Natural killer cell (primary cell): Measurements from ENCODE around the gene GPLD1. TPM values are rescaled to one million over a fixed set of nuclear protein-coding genes. Genes with fewer than 3 reads are reported as not detected.

Source experiments
- ATAC-seq, 3 donors: fragments of 150-1000 bp in 2 of 3; fragments of 200-7000 bp in 1 of 3; cut with Tn5 transposase; 1 replicate in 1 of 3; 2 replicates in 2 of 3; pipeline ENCODE4 v1.10.0; 2021; ENCODE audit warnings: mild to moderate bottlenecking in 2 of 3, moderate library complexity in 2 of 3
- DNase-seq, 2 donors: peaks; one replicate each; pipeline versions ENCODE4 v3.0.0 to v3.0.0-alpha.2; 2013 to 2021; ENCODE audit warnings: mixed read lengths in 1 of 2
- H3K27ac ChIP-seq: one replicate; pipeline ENCODE4 v1.5.1; 2013; ENCODE audit warnings: mild to moderate bottlenecking, low read length
- H3K27me3 ChIP-seq: one replicate; pipeline ENCODE4 v1.6.1; 2013; ENCODE audit warnings: low read length; ENCODE audit not compliant: control insufficient read depth, insufficient read depth
- H3K36me3 ChIP-seq: one replicate; pipeline ENCODE4 v1.6.1; 2013; ENCODE audit warnings: low read length; ENCODE audit not compliant: control insufficient read depth, insufficient read depth
- H3K4me1 ChIP-seq: one replicate; pipeline ENCODE4 v1.6.1; 2013; ENCODE audit warnings: low read length; ENCODE audit not compliant: control insufficient read depth, insufficient read depth
- H3K4me3 ChIP-seq: one replicate; pipeline ENCODE4 v1.5.1; 2013; ENCODE audit warnings: low read length
- H3K9me3 ChIP-seq: one replicate; pipeline ENCODE4 v1.6.1; 2013; ENCODE audit warnings: low read length; ENCODE audit not compliant: control insufficient read depth, insufficient read depth
- H3K27ac Mint-ChIP-seq, 2 donors: one replicate each; pipeline ENCODE4 v1.8.0; 2022; ENCODE audit warnings: mild to moderate bottlenecking in 2 of 2, mixed read lengths in 2 of 2, moderate library complexity in 1 of 2
- H3K27me3 Mint-ChIP-seq, 2 donors: one replicate each; pipeline ENCODE4 v1.8.0; 2022; ENCODE audit warnings: low read depth in 2 of 2, mixed read lengths in 2 of 2
- H3K36me3 Mint-ChIP-seq: one replicate; pipeline ENCODE4 v1.8.0; 2022; ENCODE audit warnings: mixed read lengths
- H3K4me1 Mint-ChIP-seq, 2 donors: one replicate each; pipeline ENCODE4 v1.8.0; 2022; ENCODE audit warnings: mixed read lengths in 2 of 2
- H3K4me3 Mint-ChIP-seq: one replicate; pipeline ENCODE4 v1.8.0; 2022; ENCODE audit warnings: mild to moderate bottlenecking, moderate library complexity, mixed read lengths
- H3K9me3 Mint-ChIP-seq, 2 donors: one replicate each; pipeline ENCODE4 v1.8.0; 2022; ENCODE audit warnings: mixed read lengths in 2 of 2
- CTCF ChIP-seq: fragments of 200-600 bp; IDR thresholded peaks from one replicate; pipeline ENCODE4 v1.8.0; 2022; ENCODE audit warnings: antibody characterized with exemption
- WGBS: methylation state at CpG from one replicate; pipeline ENCODE4 v1.1.7; 2013; ENCODE audit warnings: missing lambda C conversion rate; ENCODE audit not compliant: insufficient coverage; 5-methylcytosine and 5-hydroxymethylcytosine counted together
- intact Hi-C: fragments of 100-400 bp; cut with micrococcal nuclease; formaldehyde crosslinking; loops from one replicate; pipeline ENCODE4 v1.14.2; 2022
- total RNA-seq, 4 donors: library from RNA; stranded (reverse); fragments of 120-200 nt in 1 of 4; gene quantifications; one replicate each; pipeline versions ENCODE4 v1.2.3 to v1.2.4, GENCODE V29; 2013 to 2022

The GPLD1 gene
- total RNA-seq, 3 donors from 2014 or later (not counting 1 experiment from before 2014, with no cell fraction given) = 0.86 to 1.3 (median 0.88) TPM

DNA sequence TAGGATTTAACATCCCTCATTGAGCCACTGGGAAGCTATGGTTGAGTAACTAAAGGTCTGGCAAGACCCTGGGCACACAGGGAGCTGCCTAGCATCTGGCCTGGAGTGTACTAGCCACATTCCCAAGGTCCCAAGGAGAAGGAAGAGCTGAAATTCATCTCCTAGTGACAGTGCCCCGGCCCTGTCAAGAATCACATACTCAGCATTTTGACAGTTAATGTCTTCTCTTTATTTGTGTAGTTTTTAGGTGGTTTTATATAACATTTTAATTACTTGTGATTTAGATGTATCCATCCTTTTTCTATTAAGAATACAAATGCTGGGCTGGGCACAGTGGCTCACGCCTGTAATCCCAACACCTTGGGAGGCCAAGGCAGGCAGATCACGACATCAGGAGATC is 45.8 kb upstream of the GPLD1 start:
- TF ChIP-seq CTCF = no peak
- Histone ChIP-seq H3K4me3 (no peak overlapping the region), H3K27me3 (no peaks in the 10 kb centered on the region), H3K4me1 (no peaks in the 10 kb centered on the region), H3K36me3 (peaks cover 9% of the 10 kb centered on the region), H3K27ac (no peak overlapping the region), H3K9me3 (no peaks in the 10 kb centered on the region)
- H3K27me3 Mint-ChIP-seq = no peaks in the 10 kb centered on the region
- H3K4me3 Mint-ChIP-seq = no peak overlapping the region
- DNase-seq (no peak), ATAC-seq (no peak)
- H3K27ac Mint-ChIP-seq = no peak overlapping the region
- 50% methylated on average over 2 of the region's 3 CpGs for WGBS
- H3K36me3 Mint-ChIP-seq = no peaks in the 10 kb centered on the region
- intact Hi-C loops = no loop called here
- H3K9me3 Mint-ChIP-seq = no peaks in the 10 kb centered on the region
- no peaks in the 10 kb centered on the region for H3K4me1 Mint-ChIP-seq

GRCh38 chr6:24534329-24534728 is 45.0 kb upstream of the GPLD1 start:
- DNase-seq = no peak
- no peak for TF ChIP-seq CTCF
- Mint-ChIP-seq H3K4me1 (no peaks in the 10 kb centered on the region), H3K4me3 (no peak overlapping the region), H3K27ac (no peak overlapping the region), H3K9me3 (no peaks in the 10 kb centered on the region), H3K27me3 (no peaks in the 10 kb centered on the region), H3K36me3 (no peaks in the 10 kb centered on the region)
- Histone ChIP-seq H3K4me3 (no peak overlapping the region), H3K27ac (no peak overlapping the region), H3K9me3 (no peaks in the 10 kb centered on the region), H3K4me1 (no peaks in the 10 kb centered on the region), H3K27me3 (no peaks in the 10 kb centered on the region), H3K36me3 (peaks cover 9% of the 10 kb centered on the region)
- WGBS = 94% methylated on average over 5 of the region's 5 CpGs
- no peak for ATAC-seq
- intact Hi-C loops = no loop called here

DNA sequence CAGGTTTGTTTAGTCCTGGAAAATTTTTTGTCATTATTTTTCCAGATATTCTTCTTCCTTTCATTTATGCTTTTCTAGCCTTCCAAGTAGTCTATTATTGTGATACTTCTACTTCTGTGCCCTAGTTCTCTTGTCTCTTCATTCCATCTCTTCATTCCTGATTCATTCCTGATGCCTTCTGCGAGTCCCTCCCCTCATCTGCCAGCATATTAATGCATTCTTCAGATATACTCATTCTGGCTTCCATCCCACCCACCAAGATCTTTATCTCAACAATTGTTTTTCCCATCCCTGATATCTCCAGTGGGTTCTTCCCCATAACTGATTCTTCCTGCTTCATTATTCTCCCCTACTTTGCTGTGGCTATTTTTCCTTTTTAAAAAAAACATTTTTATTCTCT is 40.6 kb upstream of the GPLD1 start:
- H3K36me3 Mint-ChIP-seq = no peaks in the 10 kb centered on the region
- H3K27me3 Mint-ChIP-seq = no peaks in the 10 kb centered on the region
- Histone ChIP-seq H3K9me3 (no peaks in the 10 kb centered on the region), H3K36me3 (peaks cover 9% of the 10 kb centered on the region), H3K4me1 (no peaks in the 10 kb centered on the region), H3K27me3 (no peaks in the 10 kb centered on the region), H3K4me3 (no peak overlapping the region), H3K27ac (no peak overlapping the region)
- no peaks in the 10 kb centered on the region for H3K4me1 Mint-ChIP-seq
- WGBS = 100% methylated on average over 1 of the region's 1 CpG
- no peak for TF ChIP-seq CTCF
- no peaks in the 10 kb centered on the region for H3K9me3 Mint-ChIP-seq
- H3K27ac Mint-ChIP-seq = no peak overlapping the region
- intact Hi-C loops = no loop called here
- no peak for ATAC-seq
- no peak for DNase-seq
- H3K4me3 Mint-ChIP-seq = no peak overlapping the region

DNA sequence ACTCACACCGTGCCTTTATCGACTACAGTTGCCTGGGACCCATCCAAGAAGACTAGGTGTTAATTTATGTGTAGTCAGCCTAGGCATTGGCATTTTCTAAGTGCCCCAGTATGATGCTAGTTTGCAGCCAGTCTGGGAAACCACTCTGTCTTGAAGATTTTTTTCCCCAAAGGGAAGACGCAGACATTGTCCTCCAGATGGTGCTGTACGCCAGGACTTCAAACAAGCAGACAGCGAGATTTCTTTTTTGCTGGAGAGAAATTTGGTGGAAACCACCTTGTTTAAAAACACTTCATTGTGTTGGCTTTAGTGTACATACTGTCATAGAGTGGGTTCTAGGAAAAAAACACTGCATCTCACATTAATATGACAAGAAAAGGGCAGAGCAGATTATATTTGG is 35.4 kb upstream of the GPLD1 start:
- H3K9me3 ChIP-seq = no peaks in the 10 kb centered on the region
- H3K27me3 ChIP-seq = no peaks in the 10 kb centered on the region
- 81% methylated on average over 5 of the region's 5 CpGs for WGBS
- Mint-ChIP-seq H3K9me3 (no peaks in the 10 kb centered on the region), H3K27me3 (no peaks in the 10 kb centered on the region), H3K36me3 (no peaks in the 10 kb centered on the region), H3K4me1 (no peaks in the 10 kb centered on the region), H3K4me3 (no peak overlapping the region), H3K27ac (no peak overlapping the region)
- H3K27ac ChIP-seq = no peak overlapping the region
- ATAC-seq (no peak), DNase-seq (peak in 1 of 2 donors; percentile 51)
- no peak overlapping the region for H3K4me3 ChIP-seq
- intact Hi-C loops = no loop called here
- H3K36me3 ChIP-seq = no peaks in the 10 kb centered on the region
- H3K4me1 ChIP-seq = no peaks in the 10 kb centered on the region
- no peak for TF ChIP-seq CTCF
